Measurements from ENCODE around the gene SH3BGRL2.
"Not testable (repeated sequence)": the region's sequence is repeated elsewhere in the genome, so short reads cannot be mapped to it uniquely, and the experiment has no call there.

Gene SH3BGRL2

DNA sequence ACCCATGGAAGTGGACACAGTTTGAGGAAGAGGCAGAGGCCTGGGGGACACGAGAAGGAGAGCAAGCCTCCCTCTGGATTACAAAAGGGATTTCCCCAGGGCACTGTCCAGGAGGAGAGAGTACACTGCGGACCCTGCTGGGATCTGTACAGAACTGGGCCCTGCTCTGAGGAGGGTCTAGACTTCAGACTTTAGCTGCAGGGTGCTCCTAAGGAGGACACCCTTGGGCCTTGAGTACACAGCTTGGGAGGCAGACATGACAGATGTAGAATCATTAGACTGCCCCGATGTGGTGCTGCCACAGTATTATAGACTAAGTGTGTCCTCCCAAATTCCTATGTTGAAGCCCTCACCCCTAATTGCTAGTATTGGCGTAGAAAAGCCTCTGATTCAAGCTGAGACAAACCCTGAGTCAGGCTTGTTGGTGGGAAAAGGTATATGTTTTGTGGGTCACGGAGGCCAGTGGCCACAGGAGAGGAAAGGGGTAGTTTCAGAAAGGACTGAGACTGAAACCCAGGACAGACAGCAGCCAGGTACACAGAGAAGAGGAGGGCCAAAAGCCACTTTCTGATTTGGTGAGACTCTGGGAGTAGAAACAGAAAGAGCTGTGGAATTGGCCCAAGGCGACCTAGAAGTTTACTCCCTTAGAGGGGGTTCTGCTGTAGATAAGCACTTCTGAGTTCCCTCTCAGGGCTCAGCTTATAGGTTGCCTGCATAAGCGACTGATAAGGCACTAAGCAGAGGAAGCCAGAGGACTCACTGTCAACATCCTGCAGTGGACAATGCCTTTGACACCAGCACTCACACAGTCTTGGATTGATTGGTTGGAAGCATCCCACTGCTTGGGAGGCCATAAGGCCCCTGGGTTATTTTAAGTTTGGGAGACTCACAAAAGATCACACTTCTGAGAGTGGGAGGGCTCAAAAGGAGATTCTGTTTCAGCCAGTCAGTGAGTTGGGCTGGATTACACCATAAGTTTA, 16.5 kb upstream of the SH3BGRL2 start:
- DNase-seq (ENCODE audit: low read depth in 2 of 2): no peak

DNA sequence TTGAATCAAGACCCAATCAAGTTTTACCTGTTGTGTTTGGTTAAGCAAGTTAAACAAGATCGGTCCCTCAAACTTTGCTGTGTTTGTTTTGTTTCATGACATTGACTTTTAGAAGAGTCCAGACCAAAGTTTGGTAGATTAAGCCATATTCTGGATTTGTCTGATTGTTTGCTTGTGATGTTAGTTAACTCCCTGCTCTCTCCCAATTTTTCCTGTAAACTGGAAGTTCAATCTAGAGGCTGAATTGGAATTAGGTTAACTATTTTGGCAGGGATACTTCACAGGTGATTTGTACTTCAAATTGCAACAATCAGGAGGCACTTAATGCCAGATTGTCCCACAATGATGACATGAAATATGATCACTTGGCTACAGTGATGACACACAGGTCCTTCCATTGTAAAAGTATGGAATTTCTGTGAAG, 13.6 kb upstream of the SH3BGRL2 start:
- DNase-seq (ENCODE audit: low read depth in 2 of 2): no peak

DNA sequence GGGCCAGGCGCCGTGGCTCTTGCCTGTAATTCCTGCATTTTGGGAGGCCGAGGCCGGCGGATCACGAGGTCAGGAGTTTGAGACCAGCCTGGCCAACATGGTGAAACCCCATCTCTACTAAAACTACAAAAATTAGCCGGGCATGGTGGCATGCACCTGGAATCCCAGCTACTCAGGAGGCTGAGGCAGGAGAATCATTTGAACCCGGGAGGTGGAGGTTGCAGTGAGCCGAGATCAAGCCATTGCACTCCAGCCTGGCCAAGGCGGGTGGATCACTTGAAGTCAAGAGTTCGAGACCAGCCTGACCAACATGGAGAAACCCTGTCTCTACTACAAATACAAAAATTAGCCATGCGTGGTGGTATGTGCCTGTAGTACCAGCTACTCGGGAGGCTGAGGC, 12.7 kb upstream of the SH3BGRL2 start:
- not testable (repeated sequence) for DNase-seq (ENCODE audit: low read depth in 2 of 2)

DNA sequence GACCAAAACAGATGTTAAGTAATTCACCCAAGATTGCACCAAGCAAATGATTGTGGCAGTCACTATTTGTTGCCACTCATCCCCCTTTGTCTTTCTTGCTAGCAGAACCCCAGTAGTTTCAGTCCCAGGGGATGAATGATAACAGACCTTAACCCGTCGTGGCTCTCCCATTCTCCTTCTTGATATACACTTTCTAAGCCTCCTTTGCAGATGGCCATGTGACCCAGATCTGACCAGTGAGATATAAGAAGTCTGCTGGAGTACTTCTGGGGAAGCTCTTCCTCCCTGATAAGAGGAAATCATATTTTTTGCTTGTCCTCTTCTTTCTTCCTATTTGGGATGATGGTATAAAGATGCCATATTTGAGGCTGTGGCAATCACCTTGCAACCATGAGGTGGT, 9.6 kb upstream of the SH3BGRL2 start:
- DNase-seq (ENCODE audit: low read depth in 2 of 2): no peak

DNA sequence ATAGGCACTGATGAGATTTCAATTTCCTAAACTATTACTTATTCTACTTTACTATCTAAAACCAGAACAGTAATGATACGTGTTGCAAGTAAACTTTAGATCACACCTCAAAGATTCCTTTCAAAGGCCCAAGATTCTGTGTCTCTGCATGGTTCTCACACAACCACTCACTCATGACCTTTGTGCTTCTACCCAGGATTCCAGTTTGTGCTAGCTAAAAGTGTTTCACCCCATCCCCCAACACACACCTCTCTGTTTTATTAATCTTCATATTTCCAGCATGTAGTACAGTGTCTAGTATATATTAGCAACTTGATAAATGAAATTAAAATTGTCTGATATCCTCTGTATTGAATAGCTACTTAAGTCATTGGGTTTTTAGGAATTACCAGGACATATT, 8.8 kb upstream of the SH3BGRL2 start:
- no peak for DNase-seq (ENCODE audit: low read depth in 2 of 2)

DNA sequence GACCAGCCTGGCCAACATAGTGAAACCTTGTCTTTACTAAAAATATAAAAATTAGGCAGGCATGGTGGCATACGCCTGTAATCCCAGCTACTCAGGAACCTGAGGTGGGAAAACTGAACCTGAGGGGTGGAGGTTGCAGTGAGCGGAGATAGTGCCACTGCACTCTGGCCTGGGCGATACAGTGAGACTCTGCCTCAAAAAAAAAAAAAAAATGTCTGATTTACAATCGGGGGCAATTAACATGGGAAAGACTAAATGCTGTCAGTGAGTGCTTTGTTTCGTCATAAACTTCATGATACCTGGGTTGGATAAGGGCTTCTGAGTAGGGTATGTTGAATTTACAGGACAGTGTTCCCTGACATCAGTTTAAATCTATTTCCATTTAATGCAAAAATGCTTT, 8.0 kb upstream of the SH3BGRL2 start:
- DNase-seq (ENCODE audit: low read depth in 2 of 2): no peak

DNA sequence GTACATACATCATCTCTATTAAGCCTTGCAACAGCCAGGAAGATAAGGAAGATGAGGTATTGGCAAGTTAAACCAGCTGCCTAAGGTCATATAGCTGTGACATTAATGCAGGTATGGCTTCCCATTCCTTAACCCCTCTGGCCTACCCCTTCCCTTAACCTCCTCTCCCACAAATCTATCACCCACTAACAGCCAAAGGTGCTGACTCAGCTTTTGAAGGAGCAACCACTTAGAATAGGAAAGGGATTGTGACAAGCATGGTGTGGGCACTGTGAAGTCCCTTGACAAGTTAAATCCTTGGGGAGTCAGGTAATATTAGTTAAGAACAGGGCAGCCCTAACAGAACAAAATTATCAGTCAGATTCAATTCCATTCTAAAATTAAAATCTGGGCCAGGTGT, 5.4 kb upstream of the SH3BGRL2 start:
- DNase-seq (ENCODE audit: low read depth in 2 of 2): no peak

DNA sequence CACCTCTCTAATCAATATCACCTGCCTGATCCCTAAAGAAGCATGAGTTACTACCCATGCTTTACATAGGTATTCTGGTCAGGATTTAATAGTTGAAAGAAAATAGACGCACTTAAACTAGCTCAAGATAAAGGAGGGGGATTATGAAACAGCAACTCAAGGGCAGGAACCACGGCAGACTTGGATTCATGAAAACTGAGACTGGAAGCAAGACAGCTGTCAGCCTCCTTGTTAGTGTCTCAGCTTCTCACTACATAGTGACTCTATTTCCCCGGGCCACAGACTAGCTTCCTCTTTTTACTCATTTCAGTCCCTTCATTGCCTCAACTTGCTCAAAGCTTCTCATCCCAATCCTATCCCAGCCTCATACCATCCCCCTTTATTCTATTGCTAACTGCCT, 4.3 kb upstream of the SH3BGRL2 start:
- DNase-seq (ENCODE audit: low read depth in 2 of 2): no peak

DNA sequence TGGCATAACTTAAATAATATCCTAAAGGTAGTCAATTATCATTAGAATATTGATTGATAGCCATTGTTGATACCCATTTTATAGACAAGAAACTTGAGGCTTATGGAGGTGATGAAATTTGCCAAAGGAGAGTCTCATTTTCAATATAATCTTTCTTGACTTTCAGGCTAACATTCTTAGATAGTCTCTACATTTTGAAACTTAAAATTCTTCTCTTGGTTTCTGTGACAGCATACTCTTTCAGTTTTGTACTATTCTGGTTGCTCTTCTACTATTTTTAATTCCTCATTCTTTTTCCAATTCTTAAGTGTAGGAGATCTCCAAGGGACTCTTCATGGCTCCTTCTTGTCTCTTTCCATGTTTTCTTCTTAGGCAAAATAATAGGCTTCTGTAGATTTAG, 3.7 kb upstream of the SH3BGRL2 start:
- DNase-seq (ENCODE audit: low read depth in 2 of 2): no peak

DNA sequence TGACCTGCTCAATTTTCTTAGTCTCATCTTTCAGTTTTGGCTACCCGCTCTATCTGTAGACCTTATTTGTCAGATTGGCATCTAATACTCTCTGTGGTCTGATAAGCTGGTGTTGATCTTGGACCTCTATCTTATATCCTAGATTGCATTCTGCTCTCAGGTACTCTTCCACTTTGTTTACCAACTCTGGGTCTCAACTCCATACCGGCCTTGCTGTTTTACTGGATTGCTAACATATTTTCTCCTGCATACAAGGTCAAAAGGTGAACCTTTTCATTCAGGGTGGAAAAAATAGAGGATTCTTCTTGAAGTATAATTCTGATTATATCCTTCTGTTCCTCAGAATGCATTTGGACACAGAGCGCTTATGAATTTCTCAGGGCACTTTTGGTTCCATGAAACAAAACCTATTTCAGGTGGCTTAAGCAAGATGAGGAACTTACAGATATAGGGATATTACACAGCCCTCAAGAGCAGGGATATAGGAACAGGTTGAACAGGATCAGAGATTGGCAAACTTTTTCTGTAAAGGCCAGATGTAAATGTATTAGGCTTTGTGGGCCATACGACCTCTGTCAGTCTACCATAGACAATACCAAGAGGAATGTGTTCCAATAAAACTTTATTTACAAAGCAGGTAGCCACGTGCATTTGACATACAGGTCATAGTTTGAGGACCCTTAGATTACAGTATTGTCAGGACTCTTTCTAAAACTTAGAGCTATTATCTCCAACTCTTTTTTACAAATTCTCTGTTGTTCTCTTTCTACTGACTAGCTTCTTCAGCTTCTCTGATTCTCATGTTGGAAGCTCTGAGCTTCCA, 2.5 kb upstream of the SH3BGRL2 start:
- no peak for DNase-seq (ENCODE audit: low read depth in 2 of 2)

DNA sequence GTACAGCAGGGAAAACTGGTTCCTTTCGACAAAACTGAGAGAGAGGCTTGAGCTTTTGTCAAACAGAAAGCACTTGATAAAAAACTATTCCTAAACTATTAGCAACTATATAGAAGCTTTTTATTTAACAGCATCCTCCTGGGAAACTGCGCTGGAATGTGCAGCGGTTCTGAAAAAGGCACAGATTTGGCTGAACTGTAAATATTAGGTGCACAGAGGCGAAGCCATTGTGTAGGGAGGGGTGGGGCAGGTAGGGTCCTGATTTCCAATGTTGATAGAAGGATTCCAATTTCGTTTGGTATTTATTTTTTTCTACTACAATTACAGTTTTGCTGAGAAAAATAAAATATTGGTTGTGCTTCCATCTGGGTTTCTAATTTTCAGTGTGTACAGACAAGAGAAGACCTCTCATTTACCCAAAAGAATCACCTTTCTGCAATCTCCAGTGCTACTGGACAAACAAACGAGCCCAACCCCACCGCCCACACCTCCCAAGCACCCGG, 698 bp upstream of the SH3BGRL2 start:
- no peak for DNase-seq (ENCODE audit: low read depth in 2 of 2)

DNA sequence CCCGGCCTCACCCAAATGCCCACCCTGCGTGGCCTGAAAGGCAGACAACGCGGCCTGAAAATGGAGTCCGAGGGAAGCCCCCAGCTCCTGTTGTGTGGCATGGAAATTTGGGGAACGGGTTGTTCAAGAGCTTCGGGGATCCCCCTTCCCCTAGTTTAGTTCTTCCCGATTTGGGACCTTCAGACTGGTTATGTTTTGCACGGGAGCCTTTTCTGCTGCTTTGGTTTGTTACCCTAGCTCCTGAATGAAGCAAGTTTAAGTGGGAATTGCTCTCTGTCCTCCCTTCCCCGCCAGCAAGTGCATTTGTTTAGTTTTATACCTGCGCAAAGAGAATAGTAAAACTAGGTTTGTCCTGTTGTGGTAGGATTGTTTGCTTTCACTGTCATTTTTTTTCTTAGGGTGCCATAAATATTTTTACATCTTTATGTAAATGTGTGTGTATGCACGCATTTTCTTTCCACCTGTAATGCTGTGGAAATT, 604 bp downstream of the SH3BGRL2 start:
- no peak for DNase-seq (ENCODE audit: low read depth in 2 of 2)

DNA sequence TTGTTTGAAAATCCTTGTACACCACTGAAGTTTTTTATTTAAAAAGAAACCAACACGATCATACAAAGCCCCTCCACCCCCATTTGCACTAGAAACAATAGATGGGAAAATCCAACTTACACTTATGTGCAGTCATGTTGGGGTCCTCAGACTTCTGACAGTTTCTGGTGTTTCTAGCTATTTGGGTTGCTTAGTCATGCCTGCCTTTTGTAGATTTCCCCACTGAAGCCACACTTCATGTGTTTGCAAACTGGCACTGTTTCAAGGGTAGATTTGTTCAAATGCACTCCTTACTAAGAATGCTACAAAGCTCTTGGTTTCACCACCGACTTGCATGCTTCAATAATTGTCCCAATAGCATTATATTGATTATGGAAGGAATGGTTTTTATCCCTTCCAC, 1.5 kb downstream of the SH3BGRL2 start:
- DNase-seq (ENCODE audit: low read depth in 2 of 2): no peak

DNA sequence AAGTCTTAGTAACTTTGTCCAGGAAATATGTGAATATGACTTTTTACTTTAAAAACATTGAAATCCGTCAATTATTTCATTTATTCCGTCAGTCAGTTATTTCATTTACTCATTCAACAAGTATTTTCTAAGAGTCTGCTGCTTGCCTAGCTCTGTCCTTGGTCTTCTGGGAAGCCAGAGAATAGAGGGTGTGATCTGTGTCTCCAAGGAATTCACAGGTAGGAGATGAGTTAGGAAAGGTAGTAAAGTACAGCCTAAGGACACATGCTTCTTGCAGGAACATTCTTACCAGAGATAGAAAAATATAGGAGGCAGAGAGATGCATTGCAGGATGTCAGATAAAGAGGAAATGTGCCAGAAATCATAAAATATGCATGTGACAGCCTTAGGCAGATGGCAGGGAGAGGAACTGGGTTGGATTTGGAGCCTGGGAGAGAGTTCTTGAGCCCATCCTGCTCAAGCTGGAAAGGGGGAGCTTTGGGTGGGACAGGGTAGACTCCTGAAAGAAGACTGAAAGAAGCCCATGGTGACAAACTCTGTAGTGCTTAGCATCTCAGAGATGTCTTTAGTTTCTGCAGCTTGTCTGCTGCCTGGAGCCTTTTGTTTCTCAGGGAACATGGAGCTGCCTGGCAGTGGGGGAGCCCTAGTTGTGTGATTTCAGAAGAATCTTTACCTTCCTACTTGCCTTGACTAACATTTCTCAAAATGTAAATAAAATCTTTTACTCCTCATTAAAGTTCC, 3.5 kb downstream of the SH3BGRL2 start:
- DNase-seq (ENCODE audit: low read depth in 2 of 2): no peak

DNA sequence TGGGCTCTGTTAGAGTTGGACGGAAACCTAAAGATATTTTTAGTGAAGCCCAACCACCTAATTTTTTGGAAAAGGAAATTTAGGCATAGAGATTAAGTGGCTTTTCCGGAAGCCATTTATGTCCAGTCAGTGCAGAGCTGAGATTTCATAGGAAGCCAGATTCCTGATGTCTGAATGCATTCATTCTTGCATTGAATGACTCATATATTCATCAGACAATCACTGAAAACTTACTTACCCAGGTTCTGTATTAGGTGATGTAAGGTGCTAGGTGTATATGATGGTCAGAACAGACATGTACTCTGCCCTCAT, 4.1 kb downstream of the SH3BGRL2 start:
- no peak for DNase-seq (ENCODE audit: low read depth in 2 of 2)

DNA sequence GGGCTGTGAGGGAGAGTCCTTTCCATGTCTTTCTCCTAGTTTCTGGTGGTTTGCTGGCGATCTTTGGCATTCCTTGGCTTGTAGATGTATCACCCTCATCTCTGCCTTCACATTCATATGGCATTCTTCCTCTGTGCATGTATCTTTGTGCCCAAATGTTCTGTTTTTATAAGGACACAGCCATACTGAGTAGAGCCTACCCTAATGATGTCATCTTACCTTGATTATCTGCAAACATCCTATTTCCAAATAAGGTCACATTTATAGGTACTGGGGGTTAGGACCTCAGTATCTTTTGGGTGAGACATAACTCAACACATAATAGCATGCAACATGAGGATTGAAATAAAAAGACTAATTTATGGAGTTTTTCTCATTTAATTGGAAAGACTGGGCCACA, 5.5 kb downstream of the SH3BGRL2 start:
- DNase-seq (ENCODE audit: low read depth in 2 of 2): no peak

DNA sequence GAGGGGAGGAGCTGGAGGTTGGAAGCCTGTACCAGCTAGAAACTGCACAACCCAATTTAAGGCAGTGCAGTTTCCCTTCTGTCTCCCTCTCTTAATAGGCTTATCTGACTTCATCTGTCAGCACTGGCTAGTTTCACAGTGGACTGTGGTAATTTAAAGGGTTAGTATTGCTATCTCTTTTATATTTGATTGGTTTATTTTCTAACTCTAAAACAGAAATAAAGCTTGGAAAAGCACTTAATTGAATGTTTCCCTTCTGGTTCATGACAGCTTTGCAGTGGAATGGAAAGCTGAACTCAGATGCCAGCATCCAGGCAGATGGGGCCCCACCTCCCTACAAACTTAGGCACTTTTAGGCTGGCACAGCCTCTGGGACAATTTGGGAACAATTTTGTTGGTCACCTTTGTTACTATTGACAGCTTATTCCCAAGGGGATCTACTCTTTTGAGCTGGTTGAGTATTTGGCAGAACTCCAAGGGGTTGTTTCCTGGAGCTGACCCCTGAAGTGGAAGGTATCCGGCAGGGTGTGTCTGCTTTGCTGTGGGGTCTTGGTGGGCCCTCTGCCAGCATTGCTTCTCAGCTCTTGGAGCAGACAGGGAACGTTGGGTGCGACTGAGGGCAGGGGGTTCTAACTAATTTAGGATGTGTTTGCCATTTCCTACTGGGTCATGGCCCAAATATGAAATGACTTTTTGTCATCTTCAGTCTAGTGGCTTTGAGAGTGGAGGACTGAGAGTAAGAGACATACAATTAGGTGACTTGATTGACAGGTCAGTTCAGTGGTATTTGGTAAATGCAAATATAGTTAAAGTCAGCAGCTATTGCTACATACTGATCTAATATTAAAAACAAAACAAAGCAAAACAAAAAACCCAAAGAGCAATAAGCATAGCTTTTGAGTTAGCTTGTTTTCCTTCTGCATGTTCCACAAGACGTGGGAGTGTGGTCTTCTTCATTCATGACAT, 9.3 kb downstream of the SH3BGRL2 start:
- no peak for DNase-seq (ENCODE audit: low read depth in 2 of 2)

DNA sequence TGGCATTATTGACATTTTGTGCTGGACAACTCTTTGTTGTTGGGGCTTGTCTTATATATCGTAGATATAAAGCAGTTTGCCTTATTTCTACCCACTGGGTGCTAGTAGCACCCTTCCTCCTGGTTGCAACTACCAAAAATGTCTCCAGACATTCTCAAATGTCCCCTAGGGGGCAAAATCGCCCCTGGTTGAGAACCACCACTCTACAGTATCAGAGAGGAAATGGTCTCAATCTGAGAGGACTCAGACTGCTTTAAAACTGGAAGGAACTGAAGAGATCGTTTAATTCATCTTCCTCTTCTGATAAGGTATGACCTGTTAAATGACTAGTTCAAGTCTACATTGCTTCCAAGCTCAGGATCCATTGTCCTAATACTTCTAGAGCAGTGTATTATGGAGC, 14.9 kb downstream of the SH3BGRL2 start:
- peak in 1 of 2 donors; percentile 20 for DNase-seq (ENCODE audit: low read depth in 2 of 2)

DNA sequence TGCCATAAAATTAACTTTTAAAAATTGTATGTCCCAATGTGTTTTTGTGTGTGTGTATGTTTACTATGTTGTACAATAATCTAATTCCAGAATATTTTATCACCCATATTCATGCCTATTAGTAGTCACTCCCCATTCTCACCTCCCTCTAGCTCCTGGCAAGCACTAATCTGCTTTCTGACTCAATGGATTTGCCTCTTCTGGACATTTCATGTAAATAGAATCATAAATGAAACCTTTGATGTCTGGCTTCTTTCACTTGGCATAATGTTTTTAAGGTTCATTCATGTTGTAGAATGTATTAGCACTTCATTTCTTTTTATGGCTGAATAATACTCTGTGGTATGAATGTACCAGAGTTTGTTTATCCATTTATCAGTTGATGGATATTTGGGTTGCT, 15.4 kb downstream of the SH3BGRL2 start:
- no peak for DNase-seq (ENCODE audit: low read depth in 2 of 2)

DNA sequence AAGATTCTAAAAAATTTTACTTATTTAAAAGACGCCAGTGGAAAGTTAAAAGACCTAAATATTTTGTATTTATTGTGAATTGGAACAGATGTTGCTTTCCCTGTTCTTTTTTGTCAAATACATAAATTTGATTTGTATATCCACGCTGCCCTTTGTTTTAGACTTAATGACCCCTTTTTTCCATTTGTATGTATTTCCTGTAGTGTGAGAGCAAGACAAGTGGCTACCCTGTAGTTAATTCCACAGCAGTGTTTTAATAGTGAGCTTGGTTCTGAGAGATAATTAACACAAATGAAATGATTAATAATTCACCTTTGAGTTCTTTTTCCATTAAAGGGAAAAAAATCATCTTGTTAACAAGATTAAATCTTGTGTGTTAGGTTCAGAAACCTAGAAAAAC, 16.6 kb downstream of the SH3BGRL2 start:
- no peak for DNase-seq (ENCODE audit: low read depth in 2 of 2)

DNA sequence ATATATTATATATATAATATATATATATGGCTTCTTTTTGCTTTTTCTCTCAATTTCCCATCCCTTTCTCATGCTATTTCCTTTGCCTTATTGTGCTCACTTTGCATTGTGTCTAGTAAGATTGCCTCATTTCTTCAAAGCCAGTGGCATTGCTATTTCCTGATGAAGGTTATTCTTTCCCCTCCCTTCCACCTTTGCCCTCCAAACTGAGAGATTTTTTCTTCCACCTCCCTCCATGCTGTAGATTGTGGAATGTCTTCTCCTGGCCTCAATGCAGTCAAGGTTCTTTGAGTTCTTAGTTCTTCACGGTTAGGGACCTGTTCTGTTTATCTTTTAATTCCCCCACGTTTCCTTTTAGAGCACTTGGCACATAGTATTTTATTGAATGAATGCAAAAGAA, 17.2 kb downstream of the SH3BGRL2 start:
- DNase-seq (ENCODE audit: low read depth in 2 of 2): no peak
